DMS 273 (cell line): Measurements from ENCODE around the gene RELL1.
A peak's percentile ranks its signal among the peaks of the same experiment; 100 is the strongest.
"Not testable (repeated sequence)": the region's sequence is repeated elsewhere in the genome, so short reads cannot be mapped to it uniquely, and the experiment has no call there.

Experiments
- DNase-seq: peaks from one replicate; lab custom pipeline; 2025; ENCODE audit not compliant: unreplicated experiment; lab: John Stamatoyannopoulos, UW

The RELL1 gene

GRCh38 chr4:37693450-37694190 lies 7.4 kb upstream of the RELL1 start:
- no peak for DNase-seq

GRCh38 chr4:37693030-37693429 lies 6.9 kb upstream of the RELL1 start:
- DNase-seq = no peak

- no peak for DNase-seq
These were observed 4.8 kb upstream of the RELL1 start for GRCh38 chr4:37690976-37691375.

- DNase-seq = no peak
These were observed 3.3 kb upstream of the RELL1 start for GRCh38 chr4:37689353-37690095.

- no peak for DNase-seq
These were observed 1.5 kb upstream of the RELL1 start for GRCh38 chr4:37687681-37688080.

- no peak for DNase-seq
These were observed 1.0 kb upstream of the RELL1 start for GRCh38 chr4:37687194-37687562.

GRCh38 chr4:37685823-37686372 lies 278 bp downstream of the RELL1 start:
- DNase-seq = peak; percentile 74

GRCh38 chr4:37685161-37685822 lies 884 bp downstream of the RELL1 start:
- peak; percentile 63 for DNase-seq

GRCh38 chr4:37684154-37684553 lies 2.0 kb downstream of the RELL1 start:
- no peak for DNase-seq

- no peak for DNase-seq
These were observed 3.3 kb downstream of the RELL1 start for GRCh38 chr4:37682701-37683401.

- no peak for DNase-seq
These were observed 6.1 kb downstream of the RELL1 start for GRCh38 chr4:37680089-37680488.

- no peak for DNase-seq
These were observed 6.9 kb downstream of the RELL1 start for GRCh38 chr4:37679301-37679700.

GRCh38 chr4:37678624-37679023 lies 7.6 kb downstream of the RELL1 start:
- no peak for DNase-seq

- no peak for DNase-seq
These were observed 10.4 kb downstream of the RELL1 start for GRCh38 chr4:37675587-37676290.

GRCh38 chr4:37674439-37674838 lies 11.7 kb downstream of the RELL1 start:
- DNase-seq = peak; percentile 72

- no peak for DNase-seq
These were observed 12.5 kb downstream of the RELL1 start for GRCh38 chr4:37673538-37674192.

GRCh38 chr4:37671072-37671471 lies 15.1 kb downstream of the RELL1 start:
- no peak for DNase-seq

GRCh38 chr4:37670249-37670648 lies 15.9 kb downstream of the RELL1 start:
- DNase-seq = no peak

GRCh38 chr4:37669124-37669523 lies 17.1 kb downstream of the RELL1 start:
- not testable (repeated sequence) for DNase-seq
